DND-41 (cell line): ENCODE measurements around the gene MYL3.

Source experiments
- EZH2 ChIP-seq: IDR thresholded peaks from 3 replicates; pipeline ENCODE4 v1.6.1; 2012; ENCODE audit warnings: borderline replicate concordance, low read depth, mild to moderate bottlenecking, moderate library complexity, low read length, inconsistent platforms; ENCODE audit not compliant: severe bottlenecking
- TF ChIP-seq, protein P1 (sequence below): IDR thresholded peaks from 2 replicates; pipeline ENCODE4 v1.5.1; 2012; ENCODE audit warnings: borderline replicate concordance, low read length, moderate library complexity, mild to moderate bottlenecking; ENCODE audit not compliant: poor library complexity, severe bottlenecking; ENCODE audit errors: extremely low read depth

- TF ChIP-seq, protein P1, sequence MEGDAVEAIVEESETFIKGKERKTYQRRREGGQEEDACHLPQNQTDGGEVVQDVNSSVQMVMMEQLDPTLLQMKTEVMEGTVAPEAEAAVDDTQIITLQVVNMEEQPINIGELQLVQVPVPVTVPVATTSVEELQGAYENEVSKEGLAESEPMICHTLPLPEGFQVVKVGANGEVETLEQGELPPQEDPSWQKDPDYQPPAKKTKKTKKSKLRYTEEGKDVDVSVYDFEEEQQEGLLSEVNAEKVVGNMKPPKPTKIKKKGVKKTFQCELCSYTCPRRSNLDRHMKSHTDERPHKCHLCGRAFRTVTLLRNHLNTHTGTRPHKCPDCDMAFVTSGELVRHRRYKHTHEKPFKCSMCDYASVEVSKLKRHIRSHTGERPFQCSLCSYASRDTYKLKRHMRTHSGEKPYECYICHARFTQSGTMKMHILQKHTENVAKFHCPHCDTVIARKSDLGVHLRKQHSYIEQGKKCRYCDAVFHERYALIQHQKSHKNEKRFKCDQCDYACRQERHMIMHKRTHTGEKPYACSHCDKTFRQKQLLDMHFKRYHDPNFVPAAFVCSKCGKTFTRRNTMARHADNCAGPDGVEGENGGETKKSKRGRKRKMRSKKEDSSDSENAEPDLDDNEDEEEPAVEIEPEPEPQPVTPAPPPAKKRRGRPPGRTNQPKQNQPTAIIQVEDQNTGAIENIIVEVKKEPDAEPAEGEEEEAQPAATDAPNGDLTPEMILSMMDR: no peak
- TF ChIP-seq EZH2: no peak
These were observed at the start of gene MYL3 for GRCh38 chr3:46863261-46863782.
